K562 (cell line): Measurements from ENCODE around the gene GEMIN5. TPM values are rescaled to one million over a fixed set of nuclear protein-coding genes. Genes with fewer than 3 reads are reported as not detected.

ENCODE experiments used
- ATAC-seq: fragments of 200-7000 bp; cut with Tn5 transposase; 3 replicates; pipeline ENCODE4 v1.9.1; 2020; ENCODE audit warnings: moderate library complexity
- BruUV-seq: library from RNA; stranded (reverse); fragments of 400-500 nt; replicated peaks from 2 replicates; lab custom pipeline; 2021; lab: Mats Ljungman, UMichigan
- CTCF ChIA-PET: fragments of 300-600 bp; formaldehyde crosslinking; extraction: SDS; loops from one replicate; lab custom pipeline; 2021; ENCODE audit warnings: low intra/inter-chr PET ratio; lab: Yijun Ruan, JAX
- POLR2A ChIA-PET: fragments of 300-600, 350-650 bp; sonication (Branson Sonifier 250); formaldehyde crosslinking; extraction: SDS; loops from one replicate; lab custom pipeline; 2021; ENCODE audit warnings: antibody characterized with exemption, inconsistent platforms; lab: Yijun Ruan, JAX
- DNase-seq, 4 experiments: peaks; one replicate each; pipeline versions ENCODE4 v3.0.0 to v3.0.0-alpha.2; 2011 to 2018; ENCODE audit warnings: low spot score in 3 of 4, mixed read lengths in 3 of 4; ENCODE audit errors: extremely low read depth in 1 of 4
- FAIRE-seq: peaks from 2 replicates; lab custom pipeline; 2011; peaks lifted over from hg19 to GRCh38; lab: Jason Lieb, UNC
- H2AFZ ChIP-seq: 2 replicates; pipeline ENCODE4 v1.6.0; 2011; ENCODE audit warnings: low read depth, low read length, control low read depth, inconsistent platforms
- H3K27ac ChIP-seq: fragments of 200-600 bp; 3 replicates; pipeline ENCODE4 v1.8.0; 2011; ENCODE audit warnings: low read depth, mild to moderate bottlenecking, control low read depth, inconsistent platforms, low read length, moderate library complexity, mixed read lengths; ENCODE audit errors: extremely low read depth
- H3K27me3 ChIP-seq, 2 experiments: fragments of 300-600 bp in 1 of 2; 2 replicates in 1 of 2; 3 replicates in 1 of 2; pipeline versions ENCODE4 v1.6.0 to v1.8.0; 2011; ENCODE audit warnings: inconsistent platforms in 2 of 2, low read length in 2 of 2, mild to moderate bottlenecking in 1 of 2, mixed read lengths in 1 of 2, moderate library complexity in 1 of 2; ENCODE audit not compliant: control insufficient read depth in 2 of 2, insufficient read depth in 2 of 2
- H3K36me3 ChIP-seq: fragments of 300-600 bp; 3 replicates; pipeline ENCODE4 v1.8.0; 2011; ENCODE audit warnings: mild to moderate bottlenecking, low read length, inconsistent platforms; ENCODE audit not compliant: control insufficient read depth, insufficient read depth
- H3K4me1 ChIP-seq, 2 experiments: fragments of 200-600 bp in 1 of 2; replicated peaks in 1 of 2; 2 replicates in 1 of 2; 3 replicates in 1 of 2; pipeline versions ENCODE4 v1.5.1 to v1.8.0; 2011; ENCODE audit warnings: inconsistent platforms in 2 of 2, low read length in 2 of 2, mild to moderate bottlenecking in 1 of 2, mixed read lengths in 1 of 2, moderate library complexity in 1 of 2; ENCODE audit not compliant: control insufficient read depth in 2 of 2, insufficient read depth in 2 of 2
- H3K4me2 ChIP-seq: 2 replicates; pipeline ENCODE4 v1.6.1; 2011; ENCODE audit warnings: low read length, control low read depth, inconsistent platforms, mixed read lengths; ENCODE audit not compliant: insufficient read depth
- H3K4me3 ChIP-seq: fragments of 200-600 bp; sonication (generic), shearing (Covaris generic); 2 replicates; pipeline ENCODE4 v1.5.1; 2016; ENCODE audit warnings: control low read depth, inconsistent platforms
- H3K79me2 ChIP-seq: fragments of 200-600 bp; 3 replicates; pipeline ENCODE4 v1.8.0; 2011; ENCODE audit warnings: low read length, inconsistent platforms; ENCODE audit not compliant: control insufficient read depth, insufficient read depth
- H3K9ac ChIP-seq, 2 experiments: 2 replicates each; pipeline versions ENCODE4 v1.6.0 to v1.6.1; 2011; ENCODE audit warnings: low read depth in 2 of 2, low read length in 2 of 2, control low read depth in 1 of 2, inconsistent platforms in 1 of 2, mild to moderate bottlenecking in 1 of 2, mixed read lengths in 1 of 2; ENCODE audit not compliant: insufficient read depth in 1 of 2
- H3K9me1 ChIP-seq: one replicate; pipeline ENCODE4 v1.6.0; 2011; ENCODE audit warnings: inconsistent platforms, mild to moderate bottlenecking, low read length, moderate library complexity; ENCODE audit not compliant: control insufficient read depth, insufficient read depth
- H3K9me3 ChIP-seq: replicated peaks from 2 replicates; pipeline ENCODE4 v1.5.1; 2011; ENCODE audit warnings: low read depth, low read length, inconsistent platforms; ENCODE audit not compliant: control insufficient read depth, insufficient read depth
- H4K20me1 ChIP-seq: replicated peaks from 2 replicates; pipeline ENCODE4 v1.6.1; 2011; ENCODE audit warnings: low read length, inconsistent platforms, mixed read lengths; ENCODE audit not compliant: control insufficient read depth, insufficient read depth
- GMEB1 ChIP-seq: fragments of 250-450 bp; sonication (Bioruptor Pico); IDR thresholded peaks from 2 replicates; pipeline ENCODE4 v1.4.0; 2020; ENCODE audit warnings: mild to moderate bottlenecking
- MTA2 ChIP-seq: fragments of 450-650 bp; IDR thresholded peaks from 2 replicates; pipeline ENCODE4 v1.6.1; 2016; ENCODE audit warnings: low read depth
- NCOA4 ChIP-seq: fragments of 450-650 bp; IDR thresholded peaks from 2 replicates; pipeline ENCODE4 v1.6.1; 2018; ENCODE audit warnings: mild to moderate bottlenecking; ENCODE audit not compliant: partially characterized antibody
- RHOXF2B ChIP-seq: fragments of 250-450 bp; sonication (Bioruptor Pico); conservative IDR thresholded peaks from 2 replicates; pipeline ENCODE4 v1.5.1; 2021
- SPI1 ChIP-seq: IDR thresholded peaks from 2 replicates; pipeline ENCODE4 v1.6.1; 2011; ENCODE audit warnings: low read depth, low read length, control low read depth, borderline replicate concordance
- ZNF165 ChIP-seq: fragments of 250-450 bp; sonication (Bioruptor Pico); IDR thresholded peaks from 2 replicates; pipeline ENCODE4 v1.4.0; 2020; ENCODE audit warnings: borderline replicate concordance
- in situ Hi-C: fragments of 300-500 bp; cut with MboI; formaldehyde crosslinking; loops from 4 replicates; pipeline ENCODE4 v1.15.0; 2018; ENCODE audit warnings: inconsistent platforms, mixed read lengths
- intact Hi-C: fragments of 100-400 bp; cut with micrococcal nuclease; formaldehyde crosslinking; loops from 2 replicates; pipeline ENCODE4 v1.14.2; 2022
- polyA plus RNA-seq, 8 experiments: library from polyadenylated mRNA; depleted of rRNA in 4 of 8; stranded (reverse) in 5 of 8; unstranded in 3 of 8; fragments of >200 nt; fragmentation: Nextera tagmentation in 2 of 8; fragmentation: Illumina TruSeq in 1 of 8; extraction: Ambion mirVana in 2 of 8; extraction: Trizol in 1 of 8; gene quantifications; 2 replicates each; pipeline versions ENCODE4 v1.2.1 to v1.2.3, GENCODE V29; 2011 to 2014; ENCODE audit warnings: inconsistent platforms in 1 of 8, missing spikeins in 1 of 8
- total RNA-seq, 7 experiments: library from RNA; depleted of rRNA in 6 of 7; stranded (reverse); fragments of >200 nt in 6 of 7; fragmentation: Illumina TruSeq in 2 of 7; extraction: Trizol in 2 of 7; gene quantifications; 2 replicates each; pipeline versions ENCODE4 v1.2.1 to v1.2.3, GENCODE V29; 2011 to 2021; ENCODE audit warnings: low replicate concordance in 1 of 7
- TF ChIP-seq, protein P1 (sequence below): fragments of 250-450 bp; sonication (Bioruptor Pico); IDR thresholded peaks from 2 replicates; pipeline ENCODE4 v1.4.0; 2020

The GEMIN5 gene
- total and polyA plus RNA-seq, 9 of the 15 experiments (the other 6 are each of a cell fraction or from before 2014, with no cell fraction given) = 10.3 to 48.2 (median 34.7) TPM

GRCh38 chr5:154934881-154935280 is 3.1 kb downstream of the GEMIN5 start:
- BruUV-seq = no TSS peak
- no peaks in the 10 kb centered on the region for H4K20me1 ChIP-seq
- intact Hi-C loops = no loop called here

More at GRCh38 chr5:154934881-154935280, 3.1 kb downstream of the GEMIN5 start:
- TF ChIP-seq SPI1 (peak; percentile 54; the same call in 1 of the 2 replicates), NCOA4 (no peak), ZNF165 (CRISPR knock-in tag) (no peak), MTA2 (no peak), RHOXF2B (no peak), GMEB1 (no peak)
- TF ChIP-seq, protein P1, sequence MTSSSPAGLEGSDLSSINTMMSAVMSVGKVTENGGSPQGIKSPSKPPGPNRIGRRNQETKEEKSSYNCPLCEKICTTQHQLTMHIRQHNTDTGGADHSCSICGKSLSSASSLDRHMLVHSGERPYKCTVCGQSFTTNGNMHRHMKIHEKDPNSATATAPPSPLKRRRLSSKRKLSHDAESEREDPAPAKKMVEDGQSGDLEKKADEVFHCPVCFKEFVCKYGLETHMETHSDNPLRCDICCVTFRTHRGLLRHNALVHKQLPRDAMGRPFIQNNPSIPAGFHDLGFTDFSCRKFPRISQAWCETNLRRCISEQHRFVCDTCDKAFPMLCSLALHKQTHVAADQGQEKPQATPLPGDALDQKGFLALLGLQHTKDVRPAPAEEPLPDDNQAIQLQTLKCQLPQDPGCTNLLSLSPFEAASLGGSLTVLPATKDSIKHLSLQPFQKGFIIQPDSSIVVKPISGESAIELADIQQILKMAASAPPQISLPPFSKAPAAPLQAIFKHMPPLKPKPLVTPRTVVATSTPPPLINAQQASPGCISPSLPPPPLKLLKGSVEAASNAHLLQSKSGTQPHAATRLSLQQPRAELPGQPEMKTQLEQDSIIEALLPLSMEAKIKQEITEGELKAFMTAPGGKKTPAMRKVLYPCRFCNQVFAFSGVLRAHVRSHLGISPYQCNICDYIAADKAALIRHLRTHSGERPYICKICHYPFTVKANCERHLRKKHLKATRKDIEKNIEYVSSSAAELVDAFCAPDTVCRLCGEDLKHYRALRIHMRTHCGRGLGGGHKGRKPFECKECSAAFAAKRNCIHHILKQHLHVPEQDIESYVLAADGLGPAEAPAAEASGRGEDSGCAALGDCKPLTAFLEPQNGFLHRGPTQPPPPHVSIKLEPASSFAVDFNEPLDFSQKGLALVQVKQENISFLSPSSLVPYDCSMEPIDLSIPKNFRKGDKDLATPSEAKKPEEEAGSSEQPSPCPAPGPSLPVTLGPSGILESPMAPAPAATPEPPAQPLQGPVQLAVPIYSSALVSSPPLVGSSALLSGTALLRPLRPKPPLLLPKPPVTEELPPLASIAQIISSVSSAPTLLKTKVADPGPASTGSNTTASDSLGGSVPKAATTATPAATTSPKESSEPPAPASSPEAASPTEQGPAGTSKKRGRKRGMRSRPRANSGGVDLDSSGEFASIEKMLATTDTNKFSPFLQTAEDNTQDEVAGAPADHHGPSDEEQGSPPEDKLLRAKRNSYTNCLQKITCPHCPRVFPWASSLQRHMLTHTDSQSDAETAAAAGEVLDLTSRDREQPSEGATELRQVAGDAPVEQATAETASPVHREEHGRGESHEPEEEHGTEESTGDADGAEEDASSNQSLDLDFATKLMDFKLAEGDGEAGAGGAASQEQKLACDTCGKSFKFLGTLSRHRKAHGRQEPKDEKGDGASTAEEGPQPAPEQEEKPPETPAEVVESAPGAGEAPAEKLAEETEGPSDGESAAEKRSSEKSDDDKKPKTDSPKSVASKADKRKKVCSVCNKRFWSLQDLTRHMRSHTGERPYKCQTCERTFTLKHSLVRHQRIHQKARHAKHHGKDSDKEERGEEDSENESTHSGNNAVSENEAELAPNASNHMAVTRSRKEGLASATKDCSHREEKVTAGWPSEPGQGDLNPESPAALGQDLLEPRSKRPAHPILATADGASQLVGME (CRISPR knock-in tag) = no peak
- no peak overlapping the region for H2AFZ ChIP-seq
- no peaks in the 10 kb centered on the region for H3K9me3 ChIP-seq
- H3K27ac ChIP-seq = no peak overlapping the region
- H3K9me1 ChIP-seq = no peaks in the 10 kb centered on the region
- H3K4me3 ChIP-seq = no peak overlapping the region
- FAIRE-seq (no peak), DNase-seq (no peak), ATAC-seq (no peak)
- H3K9ac ChIP-seq = no peak overlapping the region
- peaks cover 2 to 13% of the 10 kb centered on the region in 2 experiments; a peak in 4 of 5 replicates for H3K4me1 ChIP-seq
- H3K4me2 ChIP-seq = no peak overlapping the region
- H3K36me3 ChIP-seq = peaks cover 55% of the 10 kb centered on the region
- in situ Hi-C loops = no loop called here
- no peaks in the 10 kb centered on the region for H3K27me3 ChIP-seq
- POLR2A ChIA-PET = interaction anchor here (0.7 to 1.0 kb wide), 2 partner anchors 23 to 156 kb away, joined by 3 read pairs; no protein-coding TSS in a partner anchor
- CTCF ChIA-PET = no interaction called here
- H3K79me2 ChIP-seq = peaks cover 38% of the 10 kb centered on the region
